ENCODE measurements around the gene GSTO1. TPM values are rescaled to one million over a fixed set of nuclear protein-coding genes. Genes with fewer than 3 reads are reported as not detected.

Gene GSTO1
- total and polyA plus RNA-seq, 2 experiments from 2014 or later = 143 to 387 TPM

DNA sequence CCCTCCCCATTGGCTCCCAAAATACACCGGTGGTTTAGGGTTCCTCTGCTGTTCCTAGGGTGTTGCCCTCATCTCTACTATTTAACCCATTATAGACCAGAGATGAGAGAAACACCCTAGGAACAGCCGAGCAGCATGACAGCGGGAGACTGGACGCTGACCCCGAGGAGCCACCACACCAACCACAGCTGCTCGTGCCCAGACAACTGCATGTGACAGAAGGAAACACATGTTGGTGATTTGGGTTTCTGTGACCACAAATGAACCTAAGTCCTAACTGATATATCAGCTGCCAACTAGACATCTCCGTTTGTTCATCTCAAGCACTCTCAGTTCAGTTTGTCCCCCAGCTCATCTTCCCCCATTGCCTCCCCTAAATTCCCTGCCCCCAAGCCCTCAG lies 35.9 kb upstream of the GSTO1 start:
- Histone ChIP-seq H3K79me2 (ENCODE audit: insufficient read depth) (no peaks in the 10 kb centered on the region), H3K4me3 (no peak overlapping the region), H3K9ac (no peak overlapping the region), H3K4me1 (ENCODE audit: insufficient read depth) (no peaks in the 10 kb centered on the region), H2AFZ (no peak overlapping the region), H3K4me2 (ENCODE audit: unreplicated experiment) (no peak overlapping the region), H3K27me3 (replicated peaks; ENCODE audit: insufficient read depth) (peaks cover 20% of the 10 kb centered on the region; the same call in 1 of the 2 replicates), H3K27ac (no peak overlapping the region), H3K36me3 (ENCODE audit: low read depth) (no peaks in the 10 kb centered on the region), H3K9me3 (ENCODE audit: low read depth) (no peaks in the 10 kb centered on the region), H3K9me2 (ENCODE audit: insufficient read depth) (no peaks in the 10 kb centered on the region), H3F3A (ENCODE audit: insufficient read depth) (no peaks in the 10 kb centered on the region), H4K20me1 (ENCODE audit: insufficient read depth) (no peaks in the 10 kb centered on the region)
- TF ChIP-seq EZH2phosphoT487 (IDR thresholded peaks at IDR 0.05; ENCODE audit: insufficient read depth, low read depth) = no peak
- TF ChIP-seq EZH2 (IDR thresholded peaks at IDR 0.05; ENCODE audit: insufficient read depth, poor library complexity, severe bottlenecking) = no peak
- in situ Hi-C loops (cut with MboI) = loop anchor here (25.0 kb wide), 2 partner anchors 331 to 506 kb away; no protein-coding TSS in a partner anchor
- 33 to 36% methylated on average over 7 of the region's 7 CpGs for WGBS, 2 experiments (ENCODE audit: low coverage in 1 of 2, low lambda C conversion rate in 2 of 2, missing lambda C conversion rate in 2 of 2)
- no peak for DNase-seq

DNA sequence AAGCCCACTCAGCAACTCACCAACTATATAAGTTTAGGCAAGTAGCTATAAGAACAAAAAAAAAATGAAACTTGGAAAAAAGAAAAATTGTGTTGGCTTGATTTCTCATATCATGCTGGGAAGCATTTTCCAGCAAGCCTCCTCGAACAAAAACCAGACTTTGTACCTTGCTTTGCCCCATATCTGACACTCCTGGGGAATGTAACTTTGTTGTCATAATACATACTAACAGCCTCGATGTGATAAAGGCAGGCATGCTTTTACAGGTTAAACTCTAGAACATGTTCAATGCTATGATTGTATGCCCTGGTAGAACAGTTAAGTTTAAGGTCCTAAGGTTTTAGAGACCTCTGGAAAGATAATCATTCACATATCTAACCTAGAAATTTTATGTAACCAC lies 34.2 kb upstream of the GSTO1 start:
- in situ Hi-C loops (cut with MboI) = loop anchor here (25.0 kb wide), 2 partner anchors 333 to 508 kb away; no protein-coding TSS in a partner anchor
- 54 to 67% methylated on average over 2 of the region's 2 CpGs for WGBS, 2 experiments (ENCODE audit: low coverage in 1 of 2, low lambda C conversion rate in 2 of 2, missing lambda C conversion rate in 2 of 2)
- H3K9ac ChIP-seq = no peak overlapping the region
- no peaks in the 10 kb centered on the region for H3F3A ChIP-seq (ENCODE audit: insufficient read depth)
- H2AFZ ChIP-seq = no peak overlapping the region
- H3K4me3 ChIP-seq = no peak overlapping the region
- peaks cover 20% of the 10 kb centered on the region; the same call in 1 of the 2 replicates for H3K27me3 ChIP-seq (replicated peaks; ENCODE audit: insufficient read depth)
- H3K36me3 ChIP-seq (ENCODE audit: low read depth) = no peaks in the 10 kb centered on the region
- H3K9me2 ChIP-seq (ENCODE audit: insufficient read depth) = no peaks in the 10 kb centered on the region
- H4K20me1 ChIP-seq (ENCODE audit: insufficient read depth) = no peaks in the 10 kb centered on the region
- no peak overlapping the region for H3K4me2 ChIP-seq (ENCODE audit: unreplicated experiment)
- no peaks in the 10 kb centered on the region for H3K79me2 ChIP-seq (ENCODE audit: insufficient read depth)
- TF ChIP-seq EZH2 (IDR thresholded peaks at IDR 0.05; ENCODE audit: insufficient read depth, poor library complexity, severe bottlenecking) = no peak
- no peak for TF ChIP-seq EZH2phosphoT487 (IDR thresholded peaks at IDR 0.05; ENCODE audit: insufficient read depth, low read depth)
- no peak for DNase-seq
- no peak overlapping the region for H3K27ac ChIP-seq
- no peaks in the 10 kb centered on the region for H3K9me3 ChIP-seq (ENCODE audit: low read depth)
- H3K4me1 ChIP-seq (ENCODE audit: insufficient read depth) = no peaks in the 10 kb centered on the region

DNA sequence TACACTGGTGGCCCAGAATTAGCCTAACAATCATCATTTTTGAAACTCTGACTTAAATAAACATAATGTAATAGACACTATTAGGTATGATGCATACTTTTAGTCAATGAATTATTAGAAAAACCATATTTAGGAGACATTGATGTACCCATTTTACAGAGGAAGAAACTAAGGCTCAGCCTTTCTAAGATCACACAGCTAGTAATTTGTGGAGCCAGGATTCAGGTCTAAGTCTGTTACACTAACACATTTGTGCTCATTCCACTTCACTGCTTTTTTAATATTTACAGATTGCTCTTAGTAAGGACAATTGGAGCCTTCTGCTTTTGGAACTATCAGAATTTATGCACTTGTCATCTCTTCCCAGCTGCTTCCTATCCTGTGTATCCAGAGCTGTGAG lies 31.4 kb upstream of the GSTO1 start:
- no peak overlapping the region for H2AFZ ChIP-seq
- H3F3A ChIP-seq (ENCODE audit: insufficient read depth) = no peaks in the 10 kb centered on the region
- H3K9me2 ChIP-seq (ENCODE audit: insufficient read depth) = no peaks in the 10 kb centered on the region
- no peak overlapping the region for H3K27ac ChIP-seq
- H3K4me3 ChIP-seq = no peak overlapping the region
- no peaks in the 10 kb centered on the region for H3K9me3 ChIP-seq (ENCODE audit: low read depth)
- TF ChIP-seq EZH2phosphoT487 (IDR thresholded peaks at IDR 0.05; ENCODE audit: insufficient read depth, low read depth) (no peak), EZH2 (IDR thresholded peaks at IDR 0.05; ENCODE audit: insufficient read depth, poor library complexity, severe bottlenecking) (no peak)
- H3K79me2 ChIP-seq (ENCODE audit: insufficient read depth) = no peaks in the 10 kb centered on the region
- H3K4me2 ChIP-seq (ENCODE audit: unreplicated experiment) = no peak overlapping the region
- no peak overlapping the region for H3K9ac ChIP-seq
- in situ Hi-C loops (cut with MboI) = loop anchor here (25.0 kb wide), 2 partner anchors 336 to 511 kb away; no protein-coding TSS in a partner anchor
- H3K36me3 ChIP-seq (ENCODE audit: low read depth) = no peaks in the 10 kb centered on the region
- H4K20me1 ChIP-seq (ENCODE audit: insufficient read depth) = no peaks in the 10 kb centered on the region
- no peak for DNase-seq
- H3K4me1 ChIP-seq (ENCODE audit: insufficient read depth) = no peaks in the 10 kb centered on the region
- 0 out of 2 replicates have a peak, but pooled peaks cover 13% of the 10 kb centered on the region for H3K27me3 ChIP-seq (replicated peaks; ENCODE audit: insufficient read depth)

DNA sequence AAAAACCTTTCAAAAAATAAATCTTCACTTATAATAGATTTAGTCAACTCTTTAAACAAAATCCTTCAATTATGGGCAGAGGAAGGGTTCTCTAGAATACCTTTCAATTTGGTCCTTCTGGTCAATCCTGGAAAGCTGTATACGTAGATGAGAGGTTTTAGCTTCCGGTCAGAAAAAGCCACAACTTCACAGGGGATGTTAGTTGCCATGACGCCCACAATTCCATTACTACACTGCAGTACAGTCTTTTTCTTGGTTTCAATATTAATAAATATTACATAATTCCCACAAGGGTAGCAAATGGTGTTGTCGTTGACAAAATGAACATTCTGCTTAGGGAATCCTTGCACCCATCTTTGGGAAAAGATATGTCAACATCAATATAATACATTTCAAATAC lies 24.2 kb upstream of the GSTO1 start:
- Histone ChIP-seq H3K9me2 (ENCODE audit: insufficient read depth) (no peaks in the 10 kb centered on the region), H3K9ac (no peak overlapping the region), H2AFZ (no peak overlapping the region), H3K4me1 (ENCODE audit: insufficient read depth) (no peaks in the 10 kb centered on the region), H3K27me3 (replicated peaks; ENCODE audit: insufficient read depth) (no peaks in the 10 kb centered on the region), H3K9me3 (ENCODE audit: low read depth) (no peaks in the 10 kb centered on the region), H3K4me3 (no peak overlapping the region), H3F3A (ENCODE audit: insufficient read depth) (no peaks in the 10 kb centered on the region), H3K4me2 (ENCODE audit: unreplicated experiment) (no peak overlapping the region), H3K79me2 (ENCODE audit: insufficient read depth) (no peaks in the 10 kb centered on the region), H4K20me1 (ENCODE audit: insufficient read depth) (no peaks in the 10 kb centered on the region), H3K36me3 (ENCODE audit: low read depth) (no peaks in the 10 kb centered on the region), H3K27ac (no peak overlapping the region)
- in situ Hi-C loops (cut with MboI) = no loop called here
- TF ChIP-seq EZH2phosphoT487 (IDR thresholded peaks at IDR 0.05; ENCODE audit: insufficient read depth, low read depth) = no peak
- no peak for TF ChIP-seq EZH2 (IDR thresholded peaks at IDR 0.05; ENCODE audit: insufficient read depth, poor library complexity, severe bottlenecking)
- WGBS, 2 experiments (ENCODE audit: low coverage in 1 of 2, low lambda C conversion rate in 2 of 2, missing lambda C conversion rate in 2 of 2) = 73 to 77% methylated on average over 4 of the region's 4 CpGs
- no peak for DNase-seq
